ENCODE data around the gene EPS15.

DNA sequence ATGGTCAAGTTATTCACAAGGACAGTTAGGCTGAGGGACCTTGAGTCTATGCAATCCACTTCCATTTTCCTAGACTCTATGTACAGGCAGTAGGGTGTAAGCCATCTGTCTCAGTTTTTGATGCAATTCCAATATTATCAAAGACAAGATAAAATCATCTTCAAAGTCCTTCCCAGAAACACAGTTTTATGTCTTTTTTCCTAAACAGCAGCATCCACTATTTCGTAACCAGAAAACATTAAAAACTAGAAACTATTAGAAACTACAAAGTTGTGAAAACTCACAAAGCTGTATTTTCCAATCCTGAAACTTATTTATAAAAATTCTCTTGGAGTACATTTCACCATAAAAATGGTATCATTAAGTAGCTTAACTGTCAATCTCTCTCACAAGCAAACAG is 93.8 kb downstream of the EPS15 start:
- TF ChIP-seq POLR2A (IDR thresholded peaks at IDR 0.05) = no peak
- TF ChIP-seq, protein P1, sequence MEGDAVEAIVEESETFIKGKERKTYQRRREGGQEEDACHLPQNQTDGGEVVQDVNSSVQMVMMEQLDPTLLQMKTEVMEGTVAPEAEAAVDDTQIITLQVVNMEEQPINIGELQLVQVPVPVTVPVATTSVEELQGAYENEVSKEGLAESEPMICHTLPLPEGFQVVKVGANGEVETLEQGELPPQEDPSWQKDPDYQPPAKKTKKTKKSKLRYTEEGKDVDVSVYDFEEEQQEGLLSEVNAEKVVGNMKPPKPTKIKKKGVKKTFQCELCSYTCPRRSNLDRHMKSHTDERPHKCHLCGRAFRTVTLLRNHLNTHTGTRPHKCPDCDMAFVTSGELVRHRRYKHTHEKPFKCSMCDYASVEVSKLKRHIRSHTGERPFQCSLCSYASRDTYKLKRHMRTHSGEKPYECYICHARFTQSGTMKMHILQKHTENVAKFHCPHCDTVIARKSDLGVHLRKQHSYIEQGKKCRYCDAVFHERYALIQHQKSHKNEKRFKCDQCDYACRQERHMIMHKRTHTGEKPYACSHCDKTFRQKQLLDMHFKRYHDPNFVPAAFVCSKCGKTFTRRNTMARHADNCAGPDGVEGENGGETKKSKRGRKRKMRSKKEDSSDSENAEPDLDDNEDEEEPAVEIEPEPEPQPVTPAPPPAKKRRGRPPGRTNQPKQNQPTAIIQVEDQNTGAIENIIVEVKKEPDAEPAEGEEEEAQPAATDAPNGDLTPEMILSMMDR (IDR thresholded peaks at IDR 0.05) = no peak
